Astrocyte of the cerebellum (primary cell): ENCODE results near the gene JARID2.

ENCODE experiments used
- DNase-seq: peaks from one replicate; pipeline ENCODE4 v3.0.0-alpha.2; 2011; ENCODE audit warnings: low read depth
- H3K4me3 ChIP-seq: 2 replicates; pipeline ENCODE4 v1.5.1; 2011; ENCODE audit warnings: mild to moderate bottlenecking, low read depth, low read length, moderate library complexity
- CTCF ChIP-seq: IDR thresholded peaks from 2 replicates; pipeline ENCODE4 v1.5.1; 2012; ENCODE audit warnings: low read length, low read depth, moderate library complexity, mild to moderate bottlenecking; ENCODE audit errors: missing control alignments
- in situ Hi-C: cut with HindIII; loops from 2 replicates; pipeline ENCODE4 v1.10.0; 2017; ENCODE audit warnings: low sequenced_read_pairs

The JARID2 gene

GRCh38 chr6:15331143-15331542 is 85.3 kb downstream of the JARID2 start:
- no peak for TF ChIP-seq CTCF
- DNase-seq = no peak
- in situ Hi-C loops = no loop called here
- H3K4me3 ChIP-seq = no peak overlapping the region

GRCh38 chr6:15331629-15332251 is 85.9 kb downstream of the JARID2 start:
- in situ Hi-C loops = no loop called here
- no peak overlapping the region for H3K4me3 ChIP-seq
- TF ChIP-seq CTCF = no peak
- no peak for DNase-seq

- DNase-seq = no peak
- TF ChIP-seq CTCF = no peak
- H3K4me3 ChIP-seq = no peak overlapping the region
- in situ Hi-C loops = no loop called here
Observed at GRCh38 chr6:15332446-15332845, 86.6 kb downstream of the JARID2 start.

- no peak for TF ChIP-seq CTCF
- DNase-seq = no peak
- no peak overlapping the region for H3K4me3 ChIP-seq
- in situ Hi-C loops = no loop called here
Observed at GRCh38 chr6:15335385-15335784, 89.5 kb downstream of the JARID2 start.

GRCh38 chr6:15335916-15336315 is 90.0 kb downstream of the JARID2 start:
- no peak for TF ChIP-seq CTCF
- no peak for DNase-seq
- in situ Hi-C loops = no loop called here
- no peak overlapping the region for H3K4me3 ChIP-seq

GRCh38 chr6:15336900-15337560 is 91.2 kb downstream of the JARID2 start:
- in situ Hi-C loops = no loop called here
- TF ChIP-seq CTCF = no peak
- no peak overlapping the region for H3K4me3 ChIP-seq
- DNase-seq = no peak

- in situ Hi-C loops = no loop called here
- no peak for DNase-seq
- TF ChIP-seq CTCF = no peak
- no peak overlapping the region for H3K4me3 ChIP-seq
Observed at GRCh38 chr6:15337582-15337981, 91.7 kb downstream of the JARID2 start.
